Brain pericyte (primary cell): ENCODE data around the gene ZNF837.

Experiments used
- DNase-seq: peaks from one replicate; pipeline ENCODE4 v3.0.0-alpha.2; 2012; ENCODE audit warnings: low read depth, low spot score

ZNF837 gene

DNA sequence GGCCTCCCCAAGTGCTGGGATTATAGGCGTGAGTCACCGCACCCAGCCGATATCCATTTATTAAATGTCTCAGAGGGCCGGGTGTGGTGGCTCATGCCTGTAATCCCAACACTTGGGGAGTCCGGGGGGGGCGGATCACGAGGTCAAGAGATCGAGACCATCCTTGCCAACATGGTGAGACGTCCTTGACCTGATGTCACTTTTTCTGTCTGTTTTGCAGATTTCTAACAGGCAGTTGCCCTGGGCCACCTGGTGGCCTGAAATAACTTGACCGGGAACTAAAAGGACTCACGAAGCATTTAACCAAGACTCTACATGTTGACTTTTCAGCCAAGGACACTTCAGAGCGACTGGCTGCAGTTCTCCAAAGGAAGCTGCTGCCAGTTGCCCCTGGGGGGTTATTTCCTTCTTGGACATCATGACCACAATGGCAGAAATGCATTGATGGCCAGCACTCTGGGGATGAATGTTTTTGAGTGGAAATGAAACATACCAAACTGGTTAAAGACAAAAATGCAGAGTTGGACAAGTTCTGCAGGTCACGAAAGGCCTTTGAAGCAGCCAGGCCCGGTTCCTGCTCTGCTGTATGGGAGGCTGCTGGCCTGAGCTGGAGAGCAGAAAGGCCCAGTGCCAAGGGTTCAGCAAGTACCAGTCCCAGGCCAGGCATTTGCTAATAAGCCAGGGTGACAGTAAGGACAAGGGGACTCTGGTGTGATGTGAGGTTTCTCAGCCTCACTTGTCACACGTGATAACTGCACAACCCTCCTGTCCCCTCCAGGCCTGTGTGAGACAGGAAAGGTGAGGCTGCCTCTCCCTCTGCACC is 8.3 kb downstream of the ZNF837 start:
- DNase-seq, result no peak

DNA sequence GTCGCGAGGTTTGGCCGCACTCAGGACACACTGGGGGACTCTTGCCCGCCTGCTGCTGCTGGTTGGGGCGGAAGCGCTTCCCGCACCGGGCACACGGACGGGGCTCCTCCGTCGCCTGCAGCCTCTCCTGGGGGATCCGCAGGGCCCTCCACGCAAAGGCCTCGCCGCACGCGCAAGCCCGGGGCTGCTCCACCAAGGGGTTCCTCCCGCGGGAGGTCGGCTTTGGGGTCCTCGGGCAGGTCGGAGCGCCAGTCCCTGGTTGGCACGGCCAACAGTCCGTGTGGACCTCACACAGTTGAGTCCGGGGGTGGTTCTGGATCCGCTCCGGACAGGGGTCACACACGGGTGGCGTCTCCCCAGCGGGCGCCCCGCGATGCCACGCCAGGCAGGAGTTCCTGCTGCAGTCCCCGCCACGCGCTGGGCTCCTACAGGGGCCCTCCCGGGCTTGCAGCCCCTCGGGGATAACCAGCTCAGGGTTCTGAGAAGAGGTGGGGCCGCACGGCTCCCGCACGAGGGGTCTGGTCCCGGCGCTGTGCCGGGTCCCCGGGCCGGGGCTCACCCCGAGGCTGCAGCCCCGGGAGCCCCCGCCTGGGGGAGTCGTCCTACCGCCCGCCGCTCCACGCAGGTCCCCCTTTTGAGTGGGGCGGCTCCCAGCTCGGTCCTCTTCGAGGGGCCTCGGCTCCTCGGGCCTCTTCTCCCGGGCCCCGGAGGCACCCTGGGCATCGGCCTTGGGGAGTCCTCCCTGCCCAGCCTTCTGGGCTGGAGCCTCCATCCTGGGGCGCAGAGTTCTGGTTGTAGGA is 12.1 kb downstream of the ZNF837 start:
- DNase-seq, result no peak

DNA sequence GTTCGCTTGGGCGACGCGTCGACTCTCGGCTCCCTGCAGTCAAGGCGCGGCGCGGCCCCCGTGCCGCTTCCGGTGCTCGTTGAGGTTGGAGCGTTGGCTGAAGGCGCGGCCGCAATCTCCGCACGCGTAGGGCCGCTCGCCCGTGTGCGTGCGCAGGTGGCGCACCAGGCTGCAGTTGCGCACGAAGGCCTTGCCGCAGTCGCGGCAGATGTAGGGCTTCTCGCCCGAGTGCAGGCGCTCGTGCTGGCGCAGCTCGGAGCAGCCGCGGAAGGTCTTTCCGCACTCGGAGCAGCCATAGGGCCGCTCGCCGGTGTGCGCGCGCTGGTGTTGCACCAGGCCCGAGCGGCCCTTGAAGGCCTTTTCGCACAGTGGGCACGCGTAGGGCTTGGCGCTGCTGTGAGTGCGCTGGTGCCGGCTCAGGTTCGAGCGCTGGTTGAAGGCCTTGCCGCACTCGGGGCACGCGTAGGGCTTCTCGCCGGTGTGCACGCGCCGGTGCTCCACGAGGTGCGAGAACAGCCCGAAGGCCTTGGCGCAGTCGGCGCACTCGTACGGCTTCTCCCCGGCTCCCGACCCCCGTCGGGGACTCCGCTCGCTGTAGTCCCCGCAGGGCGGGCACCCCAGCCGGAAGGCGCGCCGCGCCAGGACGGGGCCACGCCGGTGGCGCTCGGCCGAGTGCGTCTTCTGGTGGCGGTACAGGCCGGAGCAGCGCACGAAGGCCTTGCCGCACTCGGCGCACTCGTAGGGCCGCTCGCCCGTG is 13.0 kb downstream of the ZNF837 start:
- DNase-seq, result no peak

DNA sequence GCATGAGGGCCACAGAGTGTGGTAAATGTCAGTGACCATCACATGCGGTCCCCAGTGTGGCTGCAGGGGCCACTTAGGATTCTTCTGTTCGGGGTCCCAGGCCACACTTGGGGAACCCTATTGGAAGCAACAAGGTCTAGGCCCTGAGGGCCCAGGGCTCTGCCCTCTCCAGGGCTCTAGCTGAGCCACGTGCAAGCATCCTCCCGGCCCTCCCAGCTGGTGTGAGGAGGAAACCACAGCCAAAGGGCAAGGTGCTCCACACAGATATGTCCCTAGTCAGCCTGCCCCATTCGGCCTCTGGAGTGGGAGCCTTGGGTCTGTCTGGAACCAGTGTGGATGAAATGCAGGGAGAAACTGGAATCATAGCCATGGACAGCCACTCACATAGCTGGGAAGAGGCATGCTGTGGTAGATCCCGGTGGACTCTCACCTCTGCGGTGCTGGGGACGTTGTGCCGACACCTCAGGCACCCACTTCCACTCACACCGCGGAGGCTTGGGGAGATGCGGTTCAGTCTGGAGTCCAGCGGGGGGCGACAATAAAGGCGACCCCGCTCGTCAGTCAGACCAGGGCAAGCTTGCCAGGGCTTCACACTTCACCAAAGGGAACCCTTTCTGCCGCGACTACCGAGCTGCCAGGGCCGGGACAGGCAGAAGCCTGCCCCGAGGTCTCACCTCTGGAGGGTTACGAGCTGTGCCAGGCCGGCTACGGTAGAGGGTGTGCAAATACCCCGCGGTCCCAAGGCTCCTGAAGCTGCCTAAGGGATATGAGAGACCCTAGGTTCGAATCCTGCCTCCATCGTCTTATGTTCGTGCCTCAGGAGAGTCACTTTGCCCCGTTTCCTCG is 14.0 kb downstream of the ZNF837 start:
- no peak for DNase-seq

DNA sequence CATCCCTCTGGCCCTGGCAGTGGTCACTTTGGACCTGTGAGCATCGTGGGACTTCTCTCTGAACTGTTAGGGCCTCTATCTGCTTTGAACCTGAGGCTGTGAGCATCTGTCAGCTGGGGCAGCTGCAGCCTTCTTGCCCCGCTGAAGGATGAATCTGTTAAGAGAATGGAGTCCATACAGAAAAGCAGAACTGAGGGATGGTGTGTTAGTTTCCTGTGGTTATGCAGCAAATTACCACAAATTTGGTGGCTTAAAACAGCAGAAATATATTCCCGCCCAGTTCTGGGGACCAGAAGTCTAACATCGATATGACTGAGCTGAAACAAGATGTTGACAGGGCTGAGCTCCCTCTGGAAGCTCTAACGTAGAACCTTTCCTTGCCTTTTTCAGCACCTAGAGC is 16.7 kb downstream of the ZNF837 start:
- DNase-seq, result no peak

DNA sequence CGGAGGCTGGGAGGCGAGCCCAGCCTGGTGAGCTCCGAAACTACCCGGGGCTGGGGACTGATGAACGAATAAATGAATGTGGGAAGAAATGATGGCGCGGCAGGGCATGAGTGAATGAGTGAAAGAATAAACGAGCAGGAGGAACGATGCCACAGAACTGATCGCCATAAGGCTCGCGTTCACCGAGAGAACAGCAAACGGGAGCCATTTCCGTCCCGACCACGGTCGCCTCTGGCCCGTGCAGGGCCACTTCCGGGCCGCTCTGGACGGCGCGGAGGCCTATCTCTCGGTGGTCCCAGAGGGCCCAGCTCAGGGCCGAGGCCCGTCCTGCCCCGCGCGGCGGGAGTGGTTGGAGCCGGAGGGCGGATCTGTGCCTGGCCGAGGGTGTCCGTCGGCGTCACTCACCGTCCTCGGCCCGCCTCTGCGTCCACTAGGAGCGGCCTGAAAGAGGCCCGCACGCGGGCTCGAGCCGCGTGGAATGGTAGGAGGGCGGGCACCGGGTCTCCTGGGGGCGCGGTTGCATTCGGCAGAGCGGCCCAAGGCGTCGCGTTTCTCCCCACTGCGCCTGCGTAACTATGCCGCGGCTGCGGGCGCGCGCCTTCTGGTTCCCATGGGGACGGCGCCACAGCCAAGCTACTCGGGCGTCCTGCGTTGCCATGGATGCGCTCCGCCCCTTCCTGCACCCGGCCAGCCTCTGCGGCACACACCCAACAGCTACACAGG is 18.4 kb downstream of the ZNF837 start, which contains the start of gene ZNF497:
TSS of gene ZNF497 (minus strand) at position 480 of the 723 bp plus-strand sequence. CDS start 5,116 bp downstream, outside the sequence.
- DNase-seq, result peak; percentile 93

DNA sequence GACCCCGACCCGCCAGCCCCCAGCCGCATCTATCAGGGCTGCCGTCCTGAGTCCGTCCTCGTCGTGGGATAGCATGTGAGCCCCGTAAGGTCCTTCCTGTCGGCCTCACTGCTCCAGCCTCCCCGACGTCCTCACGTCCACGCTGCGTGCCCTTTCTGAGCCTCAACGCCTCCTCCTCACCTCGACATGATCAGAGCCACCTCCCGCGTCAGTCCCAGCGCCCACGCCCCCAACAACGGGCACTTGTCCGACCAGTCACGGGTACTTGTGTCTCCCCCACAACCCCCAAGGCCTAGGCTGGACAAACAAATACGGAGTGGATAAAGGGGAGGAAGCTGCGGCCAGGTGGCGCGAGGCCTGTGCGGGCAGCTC is 18.9 kb downstream of the ZNF837 start:
- peak; percentile 43 for DNase-seq

DNA sequence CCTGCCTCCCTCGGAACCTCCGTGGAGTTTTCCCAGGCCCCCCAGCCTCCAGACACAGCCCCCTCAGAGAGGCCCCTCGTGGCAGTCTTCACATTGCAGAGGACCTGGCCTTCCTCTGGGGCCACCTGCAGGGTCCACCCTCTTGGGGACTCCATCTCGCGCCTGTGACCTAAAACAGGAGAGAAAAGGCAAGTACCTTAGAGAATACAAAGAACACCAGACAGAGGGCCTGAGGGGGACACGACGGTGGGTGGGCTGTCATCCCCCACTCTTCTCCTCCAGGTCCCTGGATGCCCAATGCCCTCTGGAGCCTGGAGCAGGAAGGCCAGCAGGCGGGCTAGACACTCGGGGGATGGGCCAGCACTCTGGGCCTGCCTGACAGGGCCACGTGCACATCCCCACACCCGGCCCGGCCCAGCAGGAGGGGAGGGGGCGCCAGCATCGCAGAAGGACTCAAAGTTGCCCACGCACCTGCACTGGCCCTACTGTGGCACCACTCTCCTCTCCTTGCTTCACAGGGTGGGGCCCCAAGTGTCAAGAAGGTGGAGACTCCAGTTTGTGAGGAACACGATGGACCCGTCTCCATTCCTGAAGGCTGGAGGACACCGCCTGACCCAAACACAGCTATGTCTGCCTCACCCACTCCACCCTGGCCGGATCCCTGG is 23.2 kb downstream of the ZNF837 start:
- DNase-seq, result no peak

DNA sequence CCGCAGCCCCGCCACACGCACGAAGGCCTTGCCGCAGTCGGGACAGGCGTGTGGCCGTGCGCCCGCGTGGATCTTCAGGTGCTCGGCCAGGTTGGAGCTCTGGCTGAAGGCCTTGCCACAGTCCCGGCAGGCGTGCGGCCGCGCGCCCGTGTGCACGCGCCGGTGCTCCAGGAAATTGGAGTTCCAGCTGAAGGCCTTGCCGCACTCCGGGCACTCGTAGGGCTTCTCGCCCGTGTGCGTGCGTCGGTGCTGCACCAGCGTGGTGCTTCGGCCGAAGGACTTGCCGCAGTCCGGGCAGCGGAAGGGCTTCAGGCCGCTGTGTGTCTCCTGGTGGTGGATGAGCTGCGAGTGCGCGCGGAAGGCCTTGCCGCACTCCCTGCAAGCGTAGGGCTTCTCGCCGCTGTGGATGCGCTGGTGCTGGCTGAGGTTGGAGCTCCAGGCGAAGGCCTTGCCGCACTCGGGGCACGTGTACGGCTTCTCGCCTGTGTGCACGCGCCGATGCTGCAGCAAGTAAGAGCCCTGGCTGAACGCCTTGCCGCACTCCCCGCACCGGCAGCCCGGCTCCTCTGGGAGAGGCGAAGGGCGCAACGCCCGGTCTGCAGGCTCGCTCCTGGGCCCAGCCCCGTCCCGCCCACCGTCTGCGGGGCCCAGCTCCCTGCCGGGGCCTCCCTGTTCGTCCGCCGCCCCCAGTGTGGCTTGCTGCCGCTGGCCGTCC is 23.9 kb downstream of the ZNF837 start:
- no peak for DNase-seq

DNA sequence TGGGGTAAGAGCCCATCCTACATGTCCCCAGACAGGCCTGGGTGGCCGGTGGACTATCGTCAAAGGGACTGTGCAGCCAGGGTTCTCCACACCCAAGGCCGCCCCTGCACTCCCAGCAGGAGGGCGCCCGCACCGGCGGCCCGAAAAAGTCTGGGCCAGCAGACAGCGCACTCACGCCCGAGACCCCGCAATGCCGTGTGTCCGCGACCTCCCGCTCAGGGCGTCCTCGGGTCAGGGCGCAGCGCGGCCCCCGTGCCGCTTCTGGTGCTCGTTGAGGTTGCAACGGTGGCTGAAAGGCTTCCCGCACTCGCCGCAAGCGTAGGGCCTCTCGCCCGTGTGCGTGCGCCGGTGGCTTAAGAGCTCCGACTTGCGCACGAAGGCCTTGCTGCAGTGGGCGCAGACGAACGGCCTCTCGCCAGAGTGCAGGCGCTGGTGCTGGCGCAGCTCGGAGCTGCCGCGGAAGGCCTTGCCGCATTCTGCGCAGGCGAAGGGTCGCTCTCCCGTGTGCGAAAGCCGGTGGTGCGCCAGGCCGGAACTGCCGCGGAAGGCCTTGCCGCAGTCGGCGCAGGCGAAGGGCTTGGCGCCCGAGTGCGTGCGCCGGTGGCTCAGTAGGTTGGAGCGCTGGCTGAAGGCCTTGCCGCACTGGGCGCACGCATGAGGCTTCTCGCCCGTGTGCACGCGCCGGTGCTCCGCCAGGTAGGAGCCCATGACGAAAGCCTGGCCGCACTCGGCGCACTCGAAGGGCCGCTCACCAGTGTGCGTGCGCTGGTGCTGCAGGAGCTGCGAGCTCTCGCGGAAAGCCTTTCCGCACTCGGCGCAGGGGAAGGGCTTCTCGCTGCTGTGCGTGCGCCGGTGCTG is 24.7 kb downstream of the ZNF837 start:
- DNase-seq, result no peak

DNA sequence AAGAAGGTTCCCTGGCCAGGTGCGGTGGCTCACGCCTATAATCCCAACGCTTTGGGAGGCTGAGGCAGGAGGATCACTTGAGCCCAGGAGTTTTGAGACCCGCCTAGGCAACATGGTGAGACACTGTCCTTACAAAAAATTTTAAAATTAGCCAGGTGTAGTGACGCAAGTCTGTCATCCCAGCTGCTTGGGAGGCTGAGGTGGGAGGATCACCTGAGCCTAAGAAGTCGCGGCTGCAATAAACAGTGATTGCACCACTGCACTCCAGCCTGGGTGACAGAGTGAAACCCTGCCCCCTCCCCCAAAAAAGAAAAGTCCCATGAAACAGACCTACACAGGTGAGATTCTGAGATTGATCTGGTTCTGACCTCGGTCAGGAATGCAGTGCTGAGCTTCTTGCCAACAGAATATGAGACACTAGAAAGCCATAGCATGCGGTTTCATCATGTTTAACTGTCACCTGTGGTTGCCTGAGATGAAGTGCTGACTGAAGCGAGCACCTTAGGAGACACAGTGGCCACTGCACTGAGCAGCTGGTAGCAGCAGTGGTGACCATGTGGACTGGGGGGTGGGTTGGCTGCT is 25.5 kb downstream of the ZNF837 start:
- no peak for DNase-seq

DNA sequence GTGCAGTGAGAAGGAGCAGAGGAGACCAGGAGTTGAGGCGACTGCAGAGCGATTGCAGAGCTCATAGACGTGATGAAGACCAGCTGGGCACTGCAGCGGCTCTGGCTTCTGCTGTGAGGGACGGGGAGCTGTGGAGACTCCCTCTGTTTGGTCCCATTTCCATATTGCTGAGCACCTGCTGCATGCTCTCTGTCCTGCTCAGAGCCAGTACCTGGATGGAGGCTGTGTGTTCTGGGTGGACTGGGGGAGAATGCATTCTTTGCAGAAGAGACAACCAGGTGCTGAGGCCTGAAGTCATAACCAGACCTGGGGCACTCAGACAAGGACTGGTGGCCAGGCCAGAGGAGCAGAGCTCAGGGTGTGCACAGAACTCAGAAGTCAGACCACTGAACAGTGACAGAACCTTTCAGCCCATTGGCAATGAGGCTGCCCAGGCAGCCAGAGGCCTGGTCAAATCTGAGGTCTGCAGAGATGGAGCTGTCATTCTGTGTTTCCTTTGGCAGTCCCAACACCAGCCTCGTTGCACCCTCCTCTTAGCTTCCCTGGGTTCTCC is 26.3 kb downstream of the ZNF837 start:
- no peak for DNase-seq

DNA sequence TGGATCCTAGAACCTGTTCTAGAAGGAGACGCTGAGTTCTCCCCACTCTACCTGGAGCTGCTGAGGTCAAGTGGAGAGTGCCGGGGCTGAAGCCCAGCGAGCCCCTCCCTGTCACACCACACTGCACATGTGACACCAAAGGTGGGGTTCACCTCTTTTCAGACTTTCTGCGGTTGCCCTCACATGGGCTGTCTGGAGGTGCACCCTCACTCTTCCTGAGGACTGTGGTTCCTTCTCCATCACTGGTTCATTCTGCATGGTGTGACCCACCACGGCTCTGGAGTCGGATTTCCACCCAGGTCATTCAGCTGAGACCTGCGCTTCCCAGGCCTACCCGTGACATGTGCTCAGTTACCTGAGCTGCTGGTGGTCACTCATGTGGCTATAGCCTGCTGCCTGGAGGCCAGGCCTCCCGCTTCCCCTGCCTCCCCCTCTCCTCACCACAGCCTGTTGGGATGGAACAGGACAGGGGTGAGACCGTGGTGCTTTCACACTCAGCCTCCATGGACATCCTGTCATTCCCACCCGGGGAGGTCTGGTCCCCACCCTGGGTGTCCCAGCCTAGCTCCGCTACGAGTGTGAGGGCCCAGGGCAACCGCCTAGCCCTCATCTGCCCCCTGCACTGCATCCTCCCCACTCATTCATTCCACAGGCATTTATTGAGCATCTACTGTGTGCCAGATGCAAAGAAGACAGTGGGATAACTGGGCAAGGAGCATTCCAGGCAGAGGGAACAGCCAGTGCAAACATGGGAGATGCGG is 26.9 kb downstream of the ZNF837 start:
- DNase-seq, result no peak

DNA sequence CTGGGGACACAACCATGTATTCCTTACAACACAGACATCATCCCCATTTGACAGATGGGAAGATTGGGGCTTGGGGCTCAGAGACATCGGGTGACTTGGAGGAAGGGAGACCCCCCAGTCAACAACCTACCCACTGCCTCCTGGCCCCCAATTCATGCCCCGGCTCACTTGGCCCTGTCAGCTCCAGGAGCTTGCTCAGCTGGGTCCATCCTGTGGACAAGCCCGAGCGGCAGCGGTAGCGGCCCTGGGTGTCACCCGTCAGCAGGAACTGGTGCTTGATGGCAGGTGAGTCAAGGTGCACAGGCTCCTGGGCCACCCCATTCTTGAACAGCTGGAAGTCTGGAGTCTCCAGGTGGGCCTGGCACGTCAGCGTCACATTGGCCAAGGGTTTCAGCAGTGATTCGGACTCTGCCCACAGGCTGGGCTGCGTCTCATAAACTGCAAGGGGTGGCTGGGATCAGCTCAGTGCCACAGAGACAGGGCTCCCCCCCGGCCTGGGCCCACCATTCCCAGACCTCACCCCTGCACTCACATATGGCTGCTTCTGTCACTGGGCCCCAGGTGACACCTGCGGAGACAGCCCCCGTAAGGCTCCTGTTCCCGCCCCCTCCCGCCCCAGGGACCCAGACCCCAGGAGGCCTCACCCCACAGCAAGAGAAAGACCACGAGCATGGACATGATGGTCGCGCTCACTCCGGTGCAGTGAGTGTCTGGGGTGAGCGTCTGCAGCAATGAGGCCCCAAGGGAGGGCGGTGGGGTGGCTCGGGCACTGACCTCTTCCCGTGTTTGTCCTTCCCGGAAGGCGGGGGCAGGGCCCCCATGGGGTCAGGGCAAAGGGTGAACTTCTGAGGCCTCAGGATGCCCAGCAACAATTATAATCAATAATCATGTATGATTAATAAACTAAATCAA is 27.8 kb downstream of the ZNF837 start, which contains the start of gene A1BG:
TSS of gene A1BG (minus strand) at position 733 of the 912 bp plus-strand sequence. CDS start at position 678, 55 bp downstream.
- no peak for DNase-seq

DNA sequence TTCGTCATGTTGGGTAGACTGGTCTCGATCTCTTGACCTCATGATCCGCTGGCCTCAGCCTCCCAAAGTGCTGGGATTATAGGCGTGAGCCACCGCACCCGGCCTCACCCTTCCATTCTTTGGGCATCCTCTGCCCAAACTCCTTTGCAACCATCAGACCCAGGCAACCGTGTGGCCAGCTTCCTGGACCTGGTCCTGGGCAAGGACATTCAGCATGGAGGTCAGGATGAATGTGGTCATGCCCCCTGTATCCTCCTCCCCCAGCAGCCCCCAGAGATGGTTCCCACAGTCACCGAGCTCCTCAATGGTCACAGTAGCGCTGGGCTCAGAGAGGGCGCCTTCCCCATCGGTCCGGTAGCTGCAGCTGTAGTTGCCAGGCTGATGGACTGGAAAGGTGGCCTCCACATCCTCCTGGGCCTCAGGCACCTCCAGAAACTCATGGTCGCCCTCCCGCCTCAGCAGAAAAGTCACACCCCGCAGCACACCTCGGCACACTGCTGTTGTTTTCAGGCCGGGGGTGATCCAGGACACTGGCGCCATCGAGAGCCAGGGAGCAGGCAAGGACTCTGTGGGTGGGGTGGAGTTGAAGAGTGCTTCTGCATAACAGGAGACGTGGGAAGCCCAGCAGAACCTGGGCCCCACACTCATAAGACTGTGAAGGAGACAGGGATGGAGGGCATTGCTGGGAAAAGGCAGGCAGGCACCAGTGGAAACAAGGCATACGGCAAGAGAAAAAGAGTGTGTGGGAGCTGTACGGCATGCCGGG is 28.7 kb downstream of the ZNF837 start:
- DNase-seq, result no peak
